Stimulated activated memory B cell treated with anti-CD40 and anti-IgM and Interleukin-4, amounts not matched to agents 10 μg/mL and 1 μg/mL and 100 μg/mL, for 72 hours (primary cell): Measurements from ENCODE around the gene RFX3.
"Not testable (repeated sequence)": the region's sequence is repeated elsewhere in the genome, so short reads cannot be mapped to it uniquely, and the experiment has no call there.

Experiments
- ATAC-seq: fragments of 150-1000 bp; cut with Tn5 transposase; 2 replicates; pipeline ENCODE4 v1.10.0; 2021
- H3K27ac Mint-ChIP-seq: one replicate; pipeline ENCODE4 v1.8.0; 2022; ENCODE audit warnings: mild to moderate bottlenecking, mixed read lengths
- H3K27me3 Mint-ChIP-seq: one replicate; pipeline ENCODE4 v1.8.0; 2022; ENCODE audit warnings: mixed read lengths
- H3K36me3 Mint-ChIP-seq: one replicate; pipeline ENCODE4 v1.8.0; 2022; ENCODE audit warnings: mixed read lengths
- H3K4me1 Mint-ChIP-seq: one replicate; pipeline ENCODE4 v1.8.0; 2022; ENCODE audit warnings: mixed read lengths
- H3K4me3 Mint-ChIP-seq: one replicate; pipeline ENCODE4 v1.8.0; 2022; ENCODE audit warnings: mild to moderate bottlenecking, moderate library complexity, mixed read lengths
- H3K9me3 Mint-ChIP-seq: one replicate; pipeline ENCODE4 v1.8.0; 2022; ENCODE audit warnings: mixed read lengths

The RFX3 gene

GRCh38 chr9:3337515-3338225, 188.1 kb downstream of the RFX3 start:
- peaks cover 10% of the 10 kb centered on the region for H3K4me1 Mint-ChIP-seq
- peaks cover 21% of the 10 kb centered on the region for H3K36me3 Mint-ChIP-seq
- ATAC-seq = no peak
- peaks cover 2% of the 10 kb centered on the region for H3K9me3 Mint-ChIP-seq
- no peak overlapping the region for H3K27ac Mint-ChIP-seq
- H3K27me3 Mint-ChIP-seq = no peaks in the 10 kb centered on the region
- H3K4me3 Mint-ChIP-seq = no peak overlapping the region

GRCh38 chr9:3336951-3337350, 188.8 kb downstream of the RFX3 start:
- Mint-ChIP-seq H3K36me3 (peaks cover 21% of the 10 kb centered on the region), H3K4me1 (peaks cover 10% of the 10 kb centered on the region), H3K4me3 (no peak overlapping the region), H3K9me3 (peaks cover 2% of the 10 kb centered on the region), H3K27ac (no peak overlapping the region), H3K27me3 (no peaks in the 10 kb centered on the region)
- no peak for ATAC-seq

- Mint-ChIP-seq H3K9me3 (no peaks in the 10 kb centered on the region), H3K4me1 (peaks cover 10% of the 10 kb centered on the region), H3K27ac (no peak overlapping the region)
Measured at GRCh38 chr9:3332802-3333201, 193.0 kb downstream of the RFX3 start.

GRCh38 chr9:3331801-3332200, 194.0 kb downstream of the RFX3 start:
- Mint-ChIP-seq H3K9me3 (no peaks in the 10 kb centered on the region), H3K27me3 (no peaks in the 10 kb centered on the region), H3K4me1 (peaks cover 7% of the 10 kb centered on the region), H3K36me3 (peaks cover 19% of the 10 kb centered on the region), H3K27ac (no peak overlapping the region), H3K4me3 (no peak overlapping the region)
- ATAC-seq = no peak

More at GRCh38 chr9:3332802-3333201, 193.0 kb downstream of the RFX3 start:
- H3K4me3 Mint-ChIP-seq = no peak overlapping the region
- no peaks in the 10 kb centered on the region for H3K27me3 Mint-ChIP-seq
- peaks cover 20% of the 10 kb centered on the region for H3K36me3 Mint-ChIP-seq
- ATAC-seq = no peak

GRCh38 chr9:3330792-3331420, 194.9 kb downstream of the RFX3 start:
- peaks cover 12% of the 10 kb centered on the region for H3K36me3 Mint-ChIP-seq
- H3K27me3 Mint-ChIP-seq = no peaks in the 10 kb centered on the region
- H3K4me1 Mint-ChIP-seq = no peaks in the 10 kb centered on the region
- no peak overlapping the region for H3K27ac Mint-ChIP-seq
- no peaks in the 10 kb centered on the region for H3K9me3 Mint-ChIP-seq
- H3K4me3 Mint-ChIP-seq = no peak overlapping the region
- no peak for ATAC-seq

DNA sequence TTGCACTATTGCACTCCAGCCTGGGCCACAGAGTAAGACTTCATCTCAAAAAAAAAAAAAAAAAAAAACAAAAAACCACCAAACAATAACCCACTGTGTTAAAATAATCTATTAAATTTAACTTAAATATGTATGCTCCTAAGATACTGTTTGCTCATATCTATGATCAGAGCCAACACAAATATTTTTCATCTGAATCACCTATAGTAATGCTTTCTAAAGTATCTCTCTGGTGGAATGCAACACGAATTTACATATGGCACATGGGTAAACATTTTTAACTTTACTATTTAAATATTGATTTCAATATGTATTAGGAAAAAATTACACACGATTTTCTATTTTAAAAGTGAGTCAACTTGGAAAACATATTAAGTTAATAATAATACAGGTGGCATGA, 196.4 kb downstream of the RFX3 start:
- Mint-ChIP-seq H3K4me1 (no peaks in the 10 kb centered on the region), H3K9me3 (no peaks in the 10 kb centered on the region), H3K27me3 (no peaks in the 10 kb centered on the region), H3K36me3 (peaks cover 12% of the 10 kb centered on the region), H3K27ac (no peak overlapping the region), H3K4me3 (no peak overlapping the region)
- ATAC-seq = no peak

- Mint-ChIP-seq H3K4me1 (no peaks in the 10 kb centered on the region), H3K9me3 (no peaks in the 10 kb centered on the region), H3K36me3 (peaks cover 12% of the 10 kb centered on the region), H3K4me3 (no peak overlapping the region), H3K27ac (no peak overlapping the region), H3K27me3 (no peaks in the 10 kb centered on the region)
- ATAC-seq = no peak
Measured at GRCh38 chr9:3323714-3324113, 202.1 kb downstream of the RFX3 start.

DNA sequence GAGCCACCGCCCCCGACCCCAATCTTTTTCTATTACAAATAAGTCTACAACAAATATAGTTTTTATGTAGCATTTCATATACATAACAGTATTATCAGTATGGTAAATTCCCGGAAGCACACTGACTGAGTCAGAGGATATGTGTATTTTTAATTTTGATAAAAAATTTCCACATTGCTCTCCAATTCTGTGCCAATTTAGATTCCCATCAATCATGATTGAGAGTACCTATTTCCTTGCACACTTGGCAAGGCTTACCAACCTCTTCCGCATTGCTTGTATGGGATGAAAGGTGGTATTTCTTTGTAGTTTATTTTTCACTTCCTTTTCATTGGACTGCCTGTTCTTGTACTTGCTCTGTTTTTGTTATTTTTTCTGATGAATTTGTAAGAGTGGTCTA, 204.6 kb downstream of the RFX3 start:
- Mint-ChIP-seq H3K27ac (no peak overlapping the region), H3K9me3 (peaks cover 3% of the 10 kb centered on the region), H3K27me3 (no peaks in the 10 kb centered on the region), H3K36me3 (peaks cover 26% of the 10 kb centered on the region), H3K4me3 (no peak overlapping the region), H3K4me1 (peaks cover 7% of the 10 kb centered on the region)
- ATAC-seq = no peak

DNA sequence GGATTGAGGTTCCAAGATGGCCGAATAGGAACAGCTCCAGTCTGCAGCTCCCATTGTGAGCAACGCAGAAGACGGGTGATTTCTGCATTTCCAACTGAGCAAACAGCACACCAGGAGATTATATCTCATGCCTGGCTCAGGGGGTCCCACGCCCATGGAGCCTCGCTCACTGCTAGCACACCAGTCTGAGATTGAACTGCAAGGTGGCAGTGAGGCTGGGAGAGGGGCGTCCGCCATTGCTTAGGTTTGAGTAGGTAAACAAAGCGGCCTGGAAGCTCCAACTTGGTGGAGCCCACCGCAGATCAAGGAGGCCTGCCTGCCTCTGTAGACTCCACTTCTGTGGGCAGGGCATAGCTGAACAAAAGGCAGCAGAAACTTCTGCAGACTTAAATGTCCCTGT, 213.2 kb downstream of the RFX3 start:
- H3K27ac Mint-ChIP-seq, H3K4me3 Mint-ChIP-seq, ATAC-seq, H3K27me3 Mint-ChIP-seq, H3K9me3 Mint-ChIP-seq: not testable (repeated sequence)
- peaks cover 14% of the 10 kb centered on the region for H3K4me1 Mint-ChIP-seq
- peaks cover 41% of the 10 kb centered on the region for H3K36me3 Mint-ChIP-seq

GRCh38 chr9:3308609-3309008, 217.2 kb downstream of the RFX3 start:
- no peak overlapping the region for H3K4me3 Mint-ChIP-seq
- peaks cover 9% of the 10 kb centered on the region for H3K9me3 Mint-ChIP-seq
- H3K27me3 Mint-ChIP-seq = no peaks in the 10 kb centered on the region
- no peaks in the 10 kb centered on the region for H3K4me1 Mint-ChIP-seq
- ATAC-seq = no peak
- no peak overlapping the region for H3K27ac Mint-ChIP-seq
- peaks cover 48% of the 10 kb centered on the region for H3K36me3 Mint-ChIP-seq

GRCh38 chr9:3304388-3304787, 221.4 kb downstream of the RFX3 start:
- H3K27ac Mint-ChIP-seq, H3K9me3 Mint-ChIP-seq, H3K27me3 Mint-ChIP-seq, H3K4me3 Mint-ChIP-seq, ATAC-seq: not testable (repeated sequence)
- H3K4me1 Mint-ChIP-seq = peaks cover 14% of the 10 kb centered on the region
- H3K36me3 Mint-ChIP-seq = peaks cover 40% of the 10 kb centered on the region

GRCh38 chr9:3299872-3300271, 225.9 kb downstream of the RFX3 start:
- peaks cover 14% of the 10 kb centered on the region for H3K4me1 Mint-ChIP-seq
- H3K4me3 Mint-ChIP-seq = no peak overlapping the region
- no peaks in the 10 kb centered on the region for H3K27me3 Mint-ChIP-seq
- peaks cover 6% of the 10 kb centered on the region for H3K36me3 Mint-ChIP-seq
- peak; percentile 87 for ATAC-seq
- no peak overlapping the region for H3K27ac Mint-ChIP-seq
- no peaks in the 10 kb centered on the region for H3K9me3 Mint-ChIP-seq

DNA sequence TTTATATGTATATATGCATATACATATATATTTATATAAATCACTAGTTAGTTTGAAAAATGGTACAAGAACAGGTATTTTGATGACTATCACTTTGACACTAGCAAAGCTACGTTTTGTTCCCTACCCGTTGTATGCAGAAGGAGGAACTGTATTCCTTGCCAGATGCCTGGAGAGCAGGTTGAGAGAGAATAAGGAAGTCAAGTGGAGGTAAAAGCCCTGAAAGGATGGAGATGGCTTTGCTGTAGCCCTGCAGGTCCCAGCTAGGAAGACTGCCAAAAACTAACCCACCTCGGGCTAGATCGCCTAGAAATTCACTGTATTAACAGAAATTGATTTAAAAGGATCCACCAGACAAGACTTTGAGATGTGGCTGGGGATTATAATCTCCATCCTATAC, 229.3 kb downstream of the RFX3 start:
- Mint-ChIP-seq H3K4me3 (no peak overlapping the region), H3K4me1 (peaks cover 14% of the 10 kb centered on the region), H3K36me3 (peaks cover 17% of the 10 kb centered on the region), H3K27me3 (no peaks in the 10 kb centered on the region), H3K27ac (no peak overlapping the region), H3K9me3 (no peaks in the 10 kb centered on the region)
- no peak for ATAC-seq

- Mint-ChIP-seq H3K27me3 (no peaks in the 10 kb centered on the region), H3K36me3 (peaks cover 42% of the 10 kb centered on the region), H3K9me3 (no peaks in the 10 kb centered on the region), H3K27ac (no peak overlapping the region), H3K4me1 (no peaks in the 10 kb centered on the region), H3K4me3 (no peak overlapping the region)
- ATAC-seq = no peak
Measured at GRCh38 chr9:3292311-3292710, 233.5 kb downstream of the RFX3 start.

DNA sequence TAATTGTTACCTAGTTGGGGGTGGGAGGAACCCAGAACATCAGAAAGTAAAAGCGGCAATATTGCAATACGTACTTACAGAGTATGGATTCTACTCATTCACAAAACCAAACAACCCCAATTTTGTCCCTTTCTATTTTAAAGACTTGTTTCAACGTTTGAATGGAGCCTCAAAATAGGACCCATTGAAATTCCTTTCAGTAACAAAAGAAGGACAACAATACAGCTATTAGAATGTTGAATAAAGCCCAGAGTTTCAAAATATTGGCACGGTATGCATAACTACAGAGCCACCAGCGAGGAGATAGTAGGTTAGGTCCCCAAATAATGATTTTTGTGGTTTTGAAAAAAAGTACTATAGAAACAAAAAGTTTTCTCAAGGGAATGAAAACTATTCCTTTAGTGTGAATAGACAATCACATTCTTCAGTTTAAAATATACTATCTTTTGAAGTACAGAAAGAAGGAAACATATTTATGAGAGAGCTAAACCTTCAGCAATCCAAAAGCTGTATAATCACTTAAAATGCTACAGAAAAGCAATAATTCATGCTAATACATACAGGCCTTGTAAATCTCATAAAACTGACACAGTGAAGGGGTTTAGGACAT, 235.5 kb downstream of the RFX3 start:
- ATAC-seq = no peak
- Mint-ChIP-seq H3K36me3 (peaks cover 52% of the 10 kb centered on the region), H3K4me1 (no peaks in the 10 kb centered on the region)

DNA sequence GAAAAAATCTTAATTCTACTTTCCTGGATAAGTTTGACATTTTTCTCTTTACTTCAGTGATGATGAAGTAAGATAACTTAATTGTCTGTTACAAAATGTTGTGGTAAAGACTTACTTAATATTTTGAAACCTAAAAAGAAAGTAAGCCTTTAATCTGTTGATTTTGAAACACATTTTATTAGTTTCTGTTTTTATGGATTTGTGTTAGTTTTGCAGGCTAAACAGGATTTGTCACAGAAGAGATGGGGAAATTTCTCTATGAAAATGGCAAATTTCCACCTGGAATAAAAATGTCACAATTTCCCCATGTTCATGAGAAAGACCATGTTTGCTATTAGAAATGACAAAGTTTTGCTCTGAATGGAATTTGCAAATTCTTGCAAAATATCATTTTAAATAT, 237.1 kb downstream of the RFX3 start:
- Mint-ChIP-seq H3K27me3 (no peaks in the 10 kb centered on the region), H3K27ac (no peak overlapping the region), H3K4me1 (no peaks in the 10 kb centered on the region), H3K4me3 (no peak overlapping the region), H3K36me3 (peaks cover 61% of the 10 kb centered on the region), H3K9me3 (no peaks in the 10 kb centered on the region)
- ATAC-seq = no peak

More for the DNA sequence above, 235.5 kb downstream of the RFX3 start:
- no peaks in the 10 kb centered on the region for H3K9me3 Mint-ChIP-seq
- H3K4me3 Mint-ChIP-seq = no peak overlapping the region
- H3K27ac Mint-ChIP-seq = no peak overlapping the region
- H3K27me3 Mint-ChIP-seq = no peaks in the 10 kb centered on the region
